DOHH2 (cell line): ENCODE measurements around the gene PCF11.

ENCODE experiments used
- H3F3A ChIP-seq: fragments of 200-600 bp; sonication (generic), shearing (Covaris generic); 2 replicates; pipeline ENCODE4 v1.6.0; 2016; ENCODE audit warnings: antibody characterized with exemption, mild to moderate bottlenecking; ENCODE audit not compliant: control insufficient read depth, insufficient read depth
- H3K27ac ChIP-seq: fragments of 200-600 bp; sonication (generic); 2 replicates; pipeline ENCODE4 v1.5.1; 2014; ENCODE audit warnings: low read depth, mild to moderate bottlenecking, low read length, moderate library complexity
- H3K27me3 ChIP-seq: fragments of 200-600 bp; sonication (generic); 2 replicates; pipeline ENCODE4 v1.6.1; 2014; ENCODE audit warnings: mild to moderate bottlenecking, low read length, mixed read lengths; ENCODE audit not compliant: control insufficient read depth
- H3K36me3 ChIP-seq: fragments of 200-600 bp; sonication (generic); 2 replicates; pipeline ENCODE4 v1.6.1; 2014; ENCODE audit warnings: mild to moderate bottlenecking, low read length, moderate library complexity, mixed read lengths; ENCODE audit not compliant: control insufficient read depth
- H3K4me1 ChIP-seq: fragments of 200-600 bp; sonication (generic); 2 replicates; pipeline ENCODE4 v1.6.1; 2014; ENCODE audit warnings: mild to moderate bottlenecking, low read length, mixed read lengths; ENCODE audit not compliant: control insufficient read depth
- H3K4me2 ChIP-seq: fragments of 200-600 bp; sonication (generic); 2 replicates; pipeline ENCODE4 v1.6.0; 2014; ENCODE audit warnings: mild to moderate bottlenecking, low read length, moderate library complexity
- H3K4me3 ChIP-seq: fragments of 200-600 bp; sonication (generic); 2 replicates; pipeline ENCODE4 v1.5.1; 2014; ENCODE audit warnings: mild to moderate bottlenecking, low read length, mixed read lengths
- H3K79me2 ChIP-seq: fragments of 200-600 bp; sonication (generic); 2 replicates; pipeline ENCODE4 v1.6.1; 2014; ENCODE audit warnings: mild to moderate bottlenecking, low read length, mixed read lengths; ENCODE audit not compliant: control insufficient read depth
- H3K9me2 ChIP-seq: fragments of 200-600 bp; sonication (generic); replicated peaks from 2 replicates; pipeline ENCODE4 v1.6.1; 2014; ENCODE audit warnings: mild to moderate bottlenecking, low read length, mixed read lengths; ENCODE audit not compliant: control insufficient read depth
- H3K9me3 ChIP-seq: fragments of 200-600 bp; sonication (generic); 2 replicates; pipeline ENCODE4 v1.6.1; 2014; ENCODE audit warnings: antibody characterized with exemption, low read length, mixed read lengths; ENCODE audit not compliant: control insufficient read depth, insufficient read depth
- H4K20me1 ChIP-seq: fragments of 200-600 bp; sonication (generic); 2 replicates; pipeline ENCODE4 v1.6.0; 2014; ENCODE audit warnings: low read depth, mild to moderate bottlenecking, antibody characterized with exemption, low read length, moderate library complexity; ENCODE audit not compliant: control insufficient read depth, insufficient read depth
- CTCF ChIP-seq: fragments of 200-600 bp; sonication (generic); IDR thresholded peaks from one replicate; pipeline ENCODE4 v1.5.1; 2014; ENCODE audit warnings: antibody characterized with exemption, mild to moderate bottlenecking, low read depth, low read length; ENCODE audit not compliant: poor library complexity, severe bottlenecking
- EZH2phosphoT487 ChIP-seq: fragments of 200-600 bp; sonication (generic); IDR thresholded peaks from 2 replicates; pipeline ENCODE4 v1.6.1; 2017; ENCODE audit warnings: borderline replicate concordance, mild to moderate bottlenecking, antibody characterized with exemption, low read length, moderate library complexity, mixed read lengths

The PCF11 gene

DNA sequence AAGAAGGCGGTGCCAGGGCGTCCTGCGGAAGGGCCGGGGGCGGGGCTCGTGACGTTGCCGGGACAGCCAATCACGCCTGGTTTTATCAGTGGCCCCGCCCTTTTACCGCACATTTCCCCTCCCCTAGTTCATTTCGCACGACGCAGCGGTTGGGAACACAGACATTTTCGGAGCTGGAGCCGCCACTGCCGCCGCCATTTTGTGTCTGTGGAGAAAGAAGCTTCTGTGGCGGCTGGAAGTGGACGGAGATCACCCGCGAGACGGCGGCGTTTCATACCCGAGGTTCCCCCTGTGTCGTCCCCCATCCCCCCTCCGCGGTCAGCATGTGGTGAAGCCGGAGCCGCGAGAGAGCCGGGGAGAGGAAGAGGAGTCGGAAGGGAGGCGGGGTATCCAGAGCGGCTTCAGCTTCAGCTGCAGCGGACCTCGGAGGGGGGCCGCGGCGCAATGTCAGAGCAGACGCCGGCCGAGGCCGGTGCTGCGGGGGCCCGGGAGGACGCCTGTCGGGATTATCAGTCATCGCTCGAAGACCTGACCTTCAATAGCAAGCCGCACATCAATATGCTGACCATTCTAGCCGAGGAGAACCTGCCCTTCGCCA, at the start of gene PCF11:
TSS of gene PCF11 (plus strand) at position 136 of the 598 bp plus-strand sequence. CDS start at position 445, 309 bp downstream.
- H3K4me3 ChIP-seq: peak within 1 kb of the TSS; percentile 94
- H3K9me2 ChIP-seq: no peaks in the 10 kb centered on the region
- H3K36me3 ChIP-seq: peaks cover 51% of the 10 kb centered on the region
- no peaks in the 10 kb centered on the region for H3K9me3 ChIP-seq
- H4K20me1 ChIP-seq: peaks cover 32% of the 10 kb centered on the region
- H3K27me3 ChIP-seq: no peaks in the 10 kb centered on the region
- peaks cover 65% of the 10 kb centered on the region for H3K4me1 ChIP-seq
- peak within 1 kb of the TSS; percentile 84 for H3K27ac ChIP-seq
- no peaks in the 10 kb centered on the region; the same call in none of the 2 replicates for H3F3A ChIP-seq
- TF ChIP-seq CTCF (no peak), EZH2phosphoT487 (no peak)
- H3K4me2 ChIP-seq: peak within 1 kb of the TSS; percentile 88
- peaks cover 59% of the 10 kb centered on the region for H3K79me2 ChIP-seq

- peaks cover 22% of the 10 kb centered on the region for H3K4me1 ChIP-seq
- H3K36me3 ChIP-seq: no peaks in the 10 kb centered on the region
- H3K27me3 ChIP-seq: no peaks in the 10 kb centered on the region
- no peaks in the 10 kb centered on the region for H3K9me2 ChIP-seq
- H3F3A ChIP-seq: no peaks in the 10 kb centered on the region
- no peak overlapping the region for H3K4me3 ChIP-seq
- H3K9me3 ChIP-seq: no peaks in the 10 kb centered on the region
- H3K4me2 ChIP-seq: no peak overlapping the region
- no peaks in the 10 kb centered on the region for H4K20me1 ChIP-seq
- no peak overlapping the region for H3K27ac ChIP-seq
- TF ChIP-seq CTCF (no peak), EZH2phosphoT487 (no peak)
- no peaks in the 10 kb centered on the region for H3K79me2 ChIP-seq
These were observed 44.0 kb upstream of the PCF11 start for GRCh38 chr11:83112886-83113285.

DNA sequence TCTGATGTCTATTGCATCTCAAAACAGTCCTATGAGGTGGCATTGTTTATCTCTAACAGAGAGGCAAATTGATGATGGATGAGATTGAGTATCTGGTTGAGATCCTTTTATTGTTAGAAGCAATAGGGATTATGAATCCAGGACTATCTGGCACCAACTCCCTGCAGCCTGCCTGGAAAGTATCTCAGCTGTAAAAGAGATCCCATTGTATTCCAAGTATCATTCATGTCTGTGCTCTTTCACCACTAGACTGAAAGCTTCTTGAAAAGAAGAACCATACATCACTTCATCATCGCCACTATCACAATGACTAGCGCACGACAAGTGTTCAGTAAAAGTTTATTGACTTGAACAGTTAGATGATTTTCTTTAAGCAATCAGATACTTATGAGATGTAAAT, 41.9 kb upstream of the PCF11 start:
- Histone ChIP-seq H3K27me3 (no peaks in the 10 kb centered on the region), H3K27ac (no peak overlapping the region), H3K9me3 (no peaks in the 10 kb centered on the region), H3K4me2 (no peak overlapping the region), H3K9me2 (no peaks in the 10 kb centered on the region), H3K4me1 (peaks cover 44% of the 10 kb centered on the region), H3F3A (peaks cover 5% of the 10 kb centered on the region; the same call in 1 of the 2 replicates), H3K79me2 (no peaks in the 10 kb centered on the region), H3K4me3 (no peak overlapping the region), H4K20me1 (no peaks in the 10 kb centered on the region), H3K36me3 (no peaks in the 10 kb centered on the region)
- no peak for TF ChIP-seq EZH2phosphoT487
- TF ChIP-seq CTCF: no peak
